GM12878 (cell line): ENCODE data around the gene MZB1.

ENCODE experiments used
- TF ChIP-seq, protein P1 (sequence below), 3 experiments: IDR thresholded peaks in 2 of 3; conservative IDR thresholded peaks in 1 of 3; 2 replicates each; pipeline ENCODE4 v1.5.1; 2011; ENCODE audit warnings: low read depth in 3 of 3, low read length in 3 of 3, mild to moderate bottlenecking in 3 of 3, control low read depth in 2 of 3, moderate library complexity in 2 of 3, inconsistent platforms in 1 of 3, mixed read lengths in 1 of 3; ENCODE audit not compliant: control insufficient read depth in 2 of 3, insufficient read depth in 1 of 3; ENCODE audit errors: extremely low read depth in 1 of 3
- TF ChIP-seq, protein P2 (sequence below): fragments of 150-350 bp; IDR thresholded peaks from 2 replicates; pipeline ENCODE4 v1.6.1; 2016; ENCODE audit warnings: low read depth, low read length

DNA sequence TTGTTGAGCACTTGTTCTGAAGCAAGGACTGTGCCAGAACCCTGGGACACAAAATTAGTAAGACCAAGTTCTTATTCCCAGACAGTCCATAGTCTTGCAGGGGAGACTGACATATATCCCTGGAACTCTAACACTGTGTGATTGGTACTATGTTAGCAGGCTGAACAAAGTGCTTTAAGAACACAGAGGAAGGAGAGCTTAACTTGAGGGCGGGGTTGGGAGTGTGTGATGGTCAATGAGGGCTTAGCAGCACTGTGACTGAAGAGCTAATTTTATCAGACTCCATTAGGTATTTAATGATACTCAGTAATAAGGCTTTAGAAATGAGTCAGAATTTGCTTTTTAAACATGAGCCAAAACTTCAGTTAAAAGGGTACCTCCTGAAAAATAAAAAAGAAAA is 29.1 kb upstream of the MZB1 start:
- TF ChIP-seq, protein P1, sequence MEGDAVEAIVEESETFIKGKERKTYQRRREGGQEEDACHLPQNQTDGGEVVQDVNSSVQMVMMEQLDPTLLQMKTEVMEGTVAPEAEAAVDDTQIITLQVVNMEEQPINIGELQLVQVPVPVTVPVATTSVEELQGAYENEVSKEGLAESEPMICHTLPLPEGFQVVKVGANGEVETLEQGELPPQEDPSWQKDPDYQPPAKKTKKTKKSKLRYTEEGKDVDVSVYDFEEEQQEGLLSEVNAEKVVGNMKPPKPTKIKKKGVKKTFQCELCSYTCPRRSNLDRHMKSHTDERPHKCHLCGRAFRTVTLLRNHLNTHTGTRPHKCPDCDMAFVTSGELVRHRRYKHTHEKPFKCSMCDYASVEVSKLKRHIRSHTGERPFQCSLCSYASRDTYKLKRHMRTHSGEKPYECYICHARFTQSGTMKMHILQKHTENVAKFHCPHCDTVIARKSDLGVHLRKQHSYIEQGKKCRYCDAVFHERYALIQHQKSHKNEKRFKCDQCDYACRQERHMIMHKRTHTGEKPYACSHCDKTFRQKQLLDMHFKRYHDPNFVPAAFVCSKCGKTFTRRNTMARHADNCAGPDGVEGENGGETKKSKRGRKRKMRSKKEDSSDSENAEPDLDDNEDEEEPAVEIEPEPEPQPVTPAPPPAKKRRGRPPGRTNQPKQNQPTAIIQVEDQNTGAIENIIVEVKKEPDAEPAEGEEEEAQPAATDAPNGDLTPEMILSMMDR (IDR thresholded peaks at IDR 0.05 in 2 of 3, conservative IDR thresholded peaks at IDR 0.05 in 1 of 3; ENCODE audit: control insufficient read depth in 2 of 3, extremely low read depth in 1 of 3, insufficient read depth in 1 of 3, low read depth in 3 of 3, low read length in 3 of 3): no peak
- TF ChIP-seq, protein P2, sequence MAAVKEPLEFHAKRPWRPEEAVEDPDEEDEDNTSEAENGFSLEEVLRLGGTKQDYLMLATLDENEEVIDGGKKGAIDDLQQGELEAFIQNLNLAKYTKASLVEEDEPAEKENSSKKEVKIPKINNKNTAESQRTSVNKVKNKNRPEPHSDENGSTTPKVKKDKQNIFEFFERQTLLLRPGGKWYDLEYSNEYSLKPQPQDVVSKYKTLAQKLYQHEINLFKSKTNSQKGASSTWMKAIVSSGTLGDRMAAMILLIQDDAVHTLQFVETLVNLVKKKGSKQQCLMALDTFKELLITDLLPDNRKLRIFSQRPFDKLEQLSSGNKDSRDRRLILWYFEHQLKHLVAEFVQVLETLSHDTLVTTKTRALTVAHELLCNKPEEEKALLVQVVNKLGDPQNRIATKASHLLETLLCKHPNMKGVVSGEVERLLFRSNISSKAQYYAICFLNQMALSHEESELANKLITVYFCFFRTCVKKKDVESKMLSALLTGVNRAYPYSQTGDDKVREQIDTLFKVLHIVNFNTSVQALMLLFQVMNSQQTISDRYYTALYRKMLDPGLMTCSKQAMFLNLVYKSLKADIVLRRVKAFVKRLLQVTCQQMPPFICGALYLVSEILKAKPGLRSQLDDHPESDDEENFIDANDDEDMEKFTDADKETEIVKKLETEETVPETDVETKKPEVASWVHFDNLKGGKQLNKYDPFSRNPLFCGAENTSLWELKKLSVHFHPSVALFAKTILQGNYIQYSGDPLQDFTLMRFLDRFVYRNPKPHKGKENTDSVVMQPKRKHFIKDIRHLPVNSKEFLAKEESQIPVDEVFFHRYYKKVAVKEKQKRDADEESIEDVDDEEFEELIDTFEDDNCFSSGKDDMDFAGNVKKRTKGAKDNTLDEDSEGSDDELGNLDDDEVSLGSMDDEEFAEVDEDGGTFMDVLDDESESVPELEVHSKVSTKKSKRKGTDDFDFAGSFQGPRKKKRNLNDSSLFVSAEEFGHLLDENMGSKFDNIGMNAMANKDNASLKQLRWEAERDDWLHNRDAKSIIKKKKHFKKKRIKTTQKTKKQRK: no peak
